Right renal cortex interstitium (tissue), 3 donors: Measurements from ENCODE around the gene OR2AT4. TPM values are rescaled to one million over a fixed set of nuclear protein-coding genes. Genes with fewer than 3 reads are reported as not detected.

Experiments used
- DNase-seq, 3 donors: peaks; one replicate each; pipeline ENCODE4 v3.0.0-alpha.2; 2013; ENCODE audit warnings: low read depth in 3 of 3, low spot score in 2 of 3
- polyA plus RNA-seq, 3 donors: library from polyadenylated mRNA; unstranded; fragments of 120-200 nt; gene quantifications; one replicate each; pipeline ENCODE4 v1.2.1, GENCODE V29; 2013; ENCODE audit not compliant: insufficient read length in 3 of 3

The OR2AT4 gene
- polyA plus RNA-seq, 3 donors, result 0.04 TPM; not detected in 2

GRCh38 chr11:75032550-75032935 is 64.1 kb downstream of the OR2AT4 start:
- no peak for DNase-seq

- DNase-seq, result peak in 1 of 3 donors; percentile 10
Measured at GRCh38 chr11:75031771-75032549, 64.7 kb downstream of the OR2AT4 start.

Other genes starting within 250 kb of the OR2AT4 start
- gene XRRA1, start 147.8 kb downstream of the OR2AT4 start, polyA plus RNA-seq, result 10 to 100 TPM in 2 of 3 donors, 1 to 10 TPM in 1; 7.4 to 13.6 (median 13.0) TPM
- gene SPCS2, start 147.6 kb downstream of the OR2AT4 start, polyA plus RNA-seq, result 100 to 1,000 TPM; 201 to 218 (median 218) TPM
- 1 to 10 TPM; 9.3 to 9.4 (median 9.3) TPM for gene NEU3, start 107.9 kb downstream of the OR2AT4 start, polyA plus RNA-seq
- 1 to 10 TPM; 6.6 to 8.3 (median 6.7) TPM for gene SLCO2B1, start 54.2 kb upstream of the OR2AT4 start, polyA plus RNA-seq
- gene TPBGL, start 143.9 kb upstream of the OR2AT4 start, polyA plus RNA-seq, result under 1 TPM; 0.07 to 0.24 (median 0.14) TPM